NOMO-1 (cell line): ENCODE measurements around the gene CD82.
"Not testable (repeated sequence)": the region's sequence is repeated elsewhere in the genome, so short reads cannot be mapped to it uniquely, and the experiment has no call there.

ENCODE experiments used
- DNase-seq, 2 experiments: peaks; one replicate each; lab custom pipeline; 2025; ENCODE audit not compliant: unreplicated experiment in 2 of 2; lab: John Stamatoyannopoulos, UW

The CD82 gene

GRCh38 chr11:44559207-44559939 is 6.1 kb upstream of the CD82 start:
- DNase-seq = peak; percentile 39 to 43

DNA sequence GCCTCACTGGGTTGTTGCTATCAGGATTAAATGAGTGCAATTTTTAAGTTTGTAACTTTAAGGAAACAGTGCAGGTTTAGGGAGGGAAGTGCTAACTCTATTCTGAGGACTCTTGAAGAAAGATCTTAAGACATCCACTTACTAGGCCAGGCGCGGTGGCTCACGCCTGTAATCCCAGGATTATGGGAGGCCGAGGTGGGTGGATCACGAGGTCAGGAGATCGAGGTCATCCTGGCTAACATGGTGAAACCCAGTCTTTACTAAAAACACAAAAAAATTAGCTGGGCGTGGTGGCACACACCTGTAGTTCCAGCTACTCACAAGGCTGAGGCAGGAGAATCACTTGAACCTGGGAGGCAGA is 5.5 kb upstream of the CD82 start:
- DNase-seq = not testable (repeated sequence)

GRCh38 chr11:44561275-44561805 is 4.1 kb upstream of the CD82 start:
- no peak for DNase-seq

DNA sequence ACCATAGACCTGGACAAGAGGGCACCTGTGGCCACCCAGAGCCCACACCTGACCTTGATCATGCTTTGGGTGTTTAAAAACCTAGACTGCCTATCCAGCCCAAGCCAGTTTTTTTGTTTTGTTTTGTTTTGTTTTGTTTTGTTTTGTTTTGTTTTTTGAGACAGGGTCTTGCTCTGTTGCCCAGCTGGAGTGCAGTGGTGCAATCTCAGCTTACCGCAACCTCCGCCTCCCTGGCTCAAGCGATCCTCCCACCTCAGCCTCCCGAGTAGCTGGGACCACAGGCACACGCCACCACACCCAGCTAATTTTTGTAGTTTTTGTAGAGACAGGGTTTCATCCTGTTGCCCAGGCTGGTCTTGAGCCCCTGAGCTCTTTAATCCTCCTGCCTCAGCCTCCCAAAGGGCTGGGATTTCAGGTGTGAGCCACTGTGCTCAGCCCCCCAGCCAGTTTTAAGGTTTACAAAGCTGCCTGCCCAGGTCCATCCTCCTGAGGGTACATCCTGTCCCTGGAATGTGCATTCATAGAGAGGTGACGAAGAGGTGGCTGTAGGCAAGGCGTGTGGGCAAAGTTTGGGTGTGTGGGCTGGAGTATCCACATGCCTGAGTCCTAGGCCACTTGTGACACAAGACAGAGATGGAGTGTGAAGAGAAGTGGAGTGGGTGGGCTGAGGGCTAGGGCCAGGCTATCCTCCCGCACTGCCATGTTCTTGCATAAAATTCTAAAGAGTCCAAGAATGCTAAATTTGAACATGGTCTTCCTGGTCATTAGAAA is 3.3 kb upstream of the CD82 start:
- DNase-seq = no peak

- no peak for DNase-seq
Observed at GRCh38 chr11:44562845-44563460, 2.5 kb upstream of the CD82 start.

GRCh38 chr11:44563711-44564110 is 1.8 kb upstream of the CD82 start:
- no peak for DNase-seq

- no peak for DNase-seq
Observed at GRCh38 chr11:44564166-44564565, 1.3 kb upstream of the CD82 start.

- DNase-seq = peak; percentile 34 to 47
Observed at GRCh38 chr11:44564670-44565210, 723 bp upstream of the CD82 start.

DNA sequence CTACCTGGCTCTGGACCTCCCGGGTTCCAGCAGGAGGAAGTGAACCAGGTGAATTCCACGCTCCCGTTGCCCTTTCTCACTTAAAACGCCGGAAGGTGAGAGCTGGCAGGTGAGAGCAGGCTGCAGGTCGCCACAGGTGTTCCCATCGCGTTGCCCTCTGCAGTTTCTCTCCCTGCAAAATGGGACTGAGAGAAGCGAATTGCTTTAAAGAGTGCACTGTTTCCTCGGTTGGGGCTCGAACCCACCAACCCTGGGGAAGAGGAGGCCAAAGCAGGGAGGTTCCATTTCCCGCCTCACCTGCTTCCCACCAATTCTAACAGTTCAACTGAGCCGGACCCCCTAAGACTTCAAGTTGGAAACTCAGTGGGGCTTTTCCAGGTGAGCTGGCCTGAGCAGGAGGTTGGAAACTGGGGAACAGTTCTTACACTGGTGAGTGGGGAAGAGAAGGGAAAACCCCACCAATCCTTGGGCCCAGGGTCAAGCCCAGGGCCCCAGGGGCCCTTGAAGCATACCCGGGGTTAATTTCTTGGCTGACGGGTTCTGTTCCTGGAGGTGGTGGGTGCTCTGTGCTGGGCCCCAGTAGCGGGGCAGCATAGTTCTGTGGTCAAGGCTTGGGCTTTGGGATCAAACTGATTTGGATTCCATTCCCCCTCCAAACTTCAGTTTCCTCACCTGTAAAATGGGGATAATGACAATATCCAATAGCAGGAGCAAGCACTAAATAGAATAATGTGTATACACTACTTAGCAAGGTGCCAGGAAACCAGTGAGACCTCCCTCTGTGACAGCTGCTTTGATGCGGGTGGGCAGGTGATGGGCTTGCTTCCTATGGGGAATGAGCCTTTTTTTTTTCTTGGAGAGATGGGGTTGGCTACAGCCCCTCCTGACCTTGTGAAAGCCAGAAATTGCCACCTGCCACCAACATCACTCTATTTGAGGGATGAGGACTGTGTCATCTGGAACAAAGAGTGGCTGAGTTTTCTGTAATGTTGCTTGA is 788 bp downstream of the CD82 start:
- DNase-seq = no peak

- no peak for DNase-seq
Observed at GRCh38 chr11:44566952-44567875, 1.8 kb downstream of the CD82 start.

GRCh38 chr11:44567876-44568256 is 2.4 kb downstream of the CD82 start:
- no peak for DNase-seq

- no peak for DNase-seq
Observed at GRCh38 chr11:44568331-44568657, 2.8 kb downstream of the CD82 start.

- DNase-seq = peak; percentile 79 to 94
Observed at GRCh38 chr11:44568658-44569473, 3.4 kb downstream of the CD82 start.

DNA sequence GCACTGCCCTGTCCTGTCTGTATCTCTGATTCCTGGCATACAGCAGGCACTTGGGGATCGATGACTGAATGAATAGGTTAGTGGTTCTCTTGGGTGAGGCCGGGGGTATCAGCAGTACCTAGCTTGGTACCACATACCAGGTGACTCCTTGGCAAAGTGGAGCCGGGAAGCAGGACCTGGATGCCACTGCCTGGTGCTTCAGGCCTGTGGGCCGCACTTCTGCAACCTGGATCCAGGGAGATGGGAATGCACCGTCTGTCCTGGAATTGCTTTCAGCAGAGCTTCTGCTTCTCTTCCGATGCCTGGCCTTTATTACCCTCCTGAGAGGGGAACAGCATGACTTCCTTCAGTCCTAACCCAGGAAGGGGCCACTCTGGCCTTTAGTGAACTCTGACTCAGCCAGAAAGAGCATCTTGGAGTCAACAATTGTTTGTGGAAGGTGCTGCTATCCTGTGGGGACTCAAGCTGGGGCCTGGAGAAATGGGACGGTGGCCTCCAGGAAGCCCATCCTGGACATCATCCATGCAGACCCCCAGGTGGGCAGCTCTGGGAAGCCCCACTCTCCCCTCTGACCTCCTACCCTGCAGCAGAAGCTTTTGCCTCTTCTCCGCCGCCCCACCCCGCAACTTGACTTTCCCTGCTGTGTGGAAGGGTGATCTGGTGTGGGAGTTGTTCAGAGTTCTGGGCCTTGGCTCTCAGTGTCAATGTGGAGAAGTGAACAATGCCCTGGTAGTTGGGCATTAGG is 5.1 kb downstream of the CD82 start:
- DNase-seq = no peak

GRCh38 chr11:44571871-44572270 is 6.4 kb downstream of the CD82 start:
- DNase-seq = no peak

DNA sequence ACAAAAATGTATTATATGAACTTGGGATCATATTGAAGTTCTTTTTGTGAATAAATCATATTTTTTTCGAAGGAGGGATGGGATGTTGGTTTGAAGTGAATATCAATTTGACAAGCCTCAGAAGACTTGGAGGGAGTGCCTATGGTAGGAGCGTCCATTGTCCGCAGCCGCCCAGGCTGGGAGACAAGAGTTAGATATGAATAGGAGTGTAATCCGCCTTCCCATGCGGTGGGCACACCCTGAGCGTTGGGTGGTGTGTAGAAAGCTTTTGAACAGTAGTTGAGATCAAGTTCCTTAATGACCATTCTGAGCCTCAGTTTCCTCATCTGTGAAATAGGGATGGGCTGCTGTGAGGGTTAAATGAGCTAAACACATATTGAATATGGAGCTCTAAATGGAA is 7.0 kb downstream of the CD82 start:
- DNase-seq = no peak

- DNase-seq = no peak
Observed at GRCh38 chr11:44572884-44573283, 7.4 kb downstream of the CD82 start.

DNA sequence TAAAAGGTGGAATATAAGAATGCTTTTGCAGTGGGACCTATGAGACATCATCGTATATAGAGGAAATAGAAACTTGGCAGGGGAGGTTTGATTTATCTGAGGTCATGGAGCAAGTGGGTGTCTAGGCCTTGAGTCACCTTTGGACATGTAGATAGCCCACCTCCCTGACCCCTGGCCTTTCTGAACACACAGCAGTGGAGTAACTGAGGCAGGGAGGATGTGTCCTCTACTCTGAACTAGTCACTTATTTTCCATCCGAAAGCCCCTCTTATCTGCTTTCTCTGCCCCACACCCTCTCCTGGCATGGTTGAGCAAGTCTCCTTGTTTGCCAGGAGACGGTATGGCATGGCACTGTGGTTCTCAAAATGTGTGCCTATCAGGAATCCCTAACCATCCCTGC is 7.9 kb downstream of the CD82 start:
- DNase-seq = no peak
